BJ (cell line): ENCODE data around the gene PHKB. TPM values are rescaled to one million over a fixed set of nuclear protein-coding genes. Genes with fewer than 3 reads are reported as not detected.
"Not testable (repeated sequence)": the region's sequence is repeated elsewhere in the genome, so short reads cannot be mapped to it uniquely, and the experiment has no call there.

Experiments used
- CTCF ChIA-PET: fragments of 350-600 bp; formaldehyde crosslinking; extraction: SDS; loops from one replicate; lab custom pipeline; 2021; ENCODE audit warnings: antibody characterized with exemption, inconsistent platforms; lab: Yijun Ruan, JAX
- POLR2A ChIA-PET: fragments of 300-600 bp; sonication (Branson Sonifier 250); formaldehyde crosslinking; extraction: SDS; loops from one replicate; lab custom pipeline; 2021; ENCODE audit warnings: antibody characterized with exemption; lab: Charles Lee
- DNase-seq: peaks from one replicate; pipeline ENCODE4 v3.0.0-alpha.2; 2011; ENCODE audit warnings: low read depth
- H3K27me3 ChIP-seq: 2 replicates; pipeline ENCODE4 v1.6.0; 2011; ENCODE audit warnings: low read length; ENCODE audit not compliant: control insufficient read depth, insufficient read depth
- H3K36me3 ChIP-seq: 2 replicates; pipeline ENCODE4 v1.5.1; 2011; ENCODE audit warnings: low read length; ENCODE audit not compliant: control insufficient read depth, insufficient read depth
- H3K4me3 ChIP-seq: 2 replicates; pipeline ENCODE4 v1.5.1; 2011; ENCODE audit warnings: low read depth, mild to moderate bottlenecking, control low read depth, low read length
- polyA plus RNA-seq: library from polyadenylated mRNA; depleted of rRNA; stranded (reverse); fragments of >200 nt; gene quantifications from 2 replicates; pipeline ENCODE4 v1.2.3, GENCODE V29; 2011
- TF ChIP-seq, protein P1 (sequence below): IDR thresholded peaks from 2 replicates; pipeline ENCODE4 v1.5.1; 2011; ENCODE audit warnings: low read depth, mild to moderate bottlenecking, control low read depth, inconsistent platforms, low read length, moderate library complexity; ENCODE audit not compliant: insufficient read depth

The PHKB gene
- polyA plus RNA-seq, 1 experiment = 44.9 TPM

DNA sequence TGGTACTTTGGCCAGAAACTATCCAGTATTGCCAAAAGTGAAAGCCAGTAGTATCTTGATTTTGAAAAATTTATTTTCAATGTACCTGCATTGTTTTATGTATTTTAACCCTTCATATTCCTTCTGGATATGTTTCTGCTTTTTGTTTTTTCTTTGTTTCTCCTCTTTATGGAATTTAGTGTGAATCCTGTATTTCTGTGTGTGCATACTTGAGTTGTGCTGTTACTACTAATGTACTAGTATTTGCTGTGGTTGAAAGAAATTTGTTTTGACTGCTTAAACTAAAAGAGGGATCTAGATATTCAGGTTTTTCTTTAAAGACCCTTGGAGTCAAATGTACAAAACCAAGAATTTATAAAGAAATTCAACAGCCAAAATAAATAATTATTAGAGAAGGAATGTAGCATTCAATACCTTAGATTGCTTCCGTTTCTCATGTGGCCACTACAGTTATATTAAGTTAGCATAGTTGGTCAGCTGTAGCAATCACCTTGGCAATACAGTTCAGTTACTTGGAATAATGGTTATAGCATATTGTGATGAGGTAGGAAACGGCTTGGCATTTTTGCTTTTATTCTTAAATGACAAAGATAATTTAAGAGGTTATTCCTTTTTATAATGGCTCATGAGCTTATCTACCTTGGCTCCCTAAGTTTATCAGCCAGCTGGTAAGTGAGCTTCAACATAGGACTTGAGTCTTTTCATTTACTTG, 4.9 kb downstream of the PHKB start:
- Histone ChIP-seq H3K4me3 (no peak overlapping the region), H3K36me3 (no peaks in the 10 kb centered on the region), H3K27me3 (no peaks in the 10 kb centered on the region)
- ChIA-PET POLR2A (no interaction called here), CTCF (no interaction called here)
- no peak for DNase-seq
- TF ChIP-seq, protein P1, sequence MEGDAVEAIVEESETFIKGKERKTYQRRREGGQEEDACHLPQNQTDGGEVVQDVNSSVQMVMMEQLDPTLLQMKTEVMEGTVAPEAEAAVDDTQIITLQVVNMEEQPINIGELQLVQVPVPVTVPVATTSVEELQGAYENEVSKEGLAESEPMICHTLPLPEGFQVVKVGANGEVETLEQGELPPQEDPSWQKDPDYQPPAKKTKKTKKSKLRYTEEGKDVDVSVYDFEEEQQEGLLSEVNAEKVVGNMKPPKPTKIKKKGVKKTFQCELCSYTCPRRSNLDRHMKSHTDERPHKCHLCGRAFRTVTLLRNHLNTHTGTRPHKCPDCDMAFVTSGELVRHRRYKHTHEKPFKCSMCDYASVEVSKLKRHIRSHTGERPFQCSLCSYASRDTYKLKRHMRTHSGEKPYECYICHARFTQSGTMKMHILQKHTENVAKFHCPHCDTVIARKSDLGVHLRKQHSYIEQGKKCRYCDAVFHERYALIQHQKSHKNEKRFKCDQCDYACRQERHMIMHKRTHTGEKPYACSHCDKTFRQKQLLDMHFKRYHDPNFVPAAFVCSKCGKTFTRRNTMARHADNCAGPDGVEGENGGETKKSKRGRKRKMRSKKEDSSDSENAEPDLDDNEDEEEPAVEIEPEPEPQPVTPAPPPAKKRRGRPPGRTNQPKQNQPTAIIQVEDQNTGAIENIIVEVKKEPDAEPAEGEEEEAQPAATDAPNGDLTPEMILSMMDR = no peak

DNA sequence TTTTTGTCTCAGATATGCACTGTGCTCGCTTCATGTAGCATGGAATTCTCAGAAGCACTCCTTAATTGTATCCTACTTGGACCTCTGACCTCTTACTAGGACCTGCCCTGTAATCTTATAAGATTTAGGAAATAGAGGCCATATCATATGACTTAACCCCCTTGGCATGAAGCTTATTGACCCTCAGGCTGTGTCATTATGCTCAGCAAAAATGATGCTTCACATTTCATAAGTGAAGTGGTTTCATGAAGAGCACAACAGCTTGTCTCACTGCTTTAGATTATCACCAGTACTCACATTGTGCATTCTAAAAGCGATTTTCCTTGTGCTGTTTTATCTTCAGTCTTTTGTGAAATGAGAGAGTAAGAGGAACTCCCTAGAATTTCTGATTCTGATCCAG, 6.4 kb downstream of the PHKB start:
- TF ChIP-seq, protein P1 = no peak
- H3K4me3 ChIP-seq = no peak overlapping the region
- ChIA-PET CTCF (no interaction called here), POLR2A (no interaction called here)
- DNase-seq = no peak
- no peaks in the 10 kb centered on the region for H3K27me3 ChIP-seq
- H3K36me3 ChIP-seq = no peaks in the 10 kb centered on the region

DNA sequence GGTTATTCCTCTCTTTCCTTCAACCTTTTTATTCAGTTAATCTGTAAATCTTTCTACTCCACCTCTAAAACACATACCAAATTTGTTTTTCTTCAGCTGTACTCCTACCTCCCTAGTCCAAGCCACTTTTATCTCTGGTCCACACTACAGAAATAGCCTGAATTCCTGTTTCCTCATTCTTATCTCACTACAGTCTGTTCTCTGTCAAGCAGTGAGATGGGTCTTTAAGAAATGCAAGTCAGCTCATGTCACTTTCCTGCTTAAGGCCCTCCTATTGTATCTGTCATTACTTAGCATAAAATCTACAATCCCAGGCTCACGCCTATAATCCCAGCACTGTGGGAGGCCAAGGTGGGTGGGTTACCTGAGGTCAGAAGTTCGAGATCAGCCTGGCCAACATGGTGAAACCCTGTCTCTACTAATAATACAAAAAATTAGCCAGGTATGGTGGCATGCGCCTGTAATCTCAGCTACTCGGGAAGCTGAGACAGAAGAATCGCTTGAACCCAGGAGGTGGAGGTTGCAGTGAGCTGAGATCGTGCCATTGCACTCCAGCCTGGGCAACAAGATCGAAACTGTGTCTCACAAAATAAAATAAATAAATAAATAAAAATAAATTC, 7.0 kb downstream of the PHKB start:
- H3K27me3 ChIP-seq, DNase-seq, H3K4me3 ChIP-seq, POLR2A ChIA-PET, CTCF ChIA-PET, H3K36me3 ChIP-seq: not testable (repeated sequence)

DNA sequence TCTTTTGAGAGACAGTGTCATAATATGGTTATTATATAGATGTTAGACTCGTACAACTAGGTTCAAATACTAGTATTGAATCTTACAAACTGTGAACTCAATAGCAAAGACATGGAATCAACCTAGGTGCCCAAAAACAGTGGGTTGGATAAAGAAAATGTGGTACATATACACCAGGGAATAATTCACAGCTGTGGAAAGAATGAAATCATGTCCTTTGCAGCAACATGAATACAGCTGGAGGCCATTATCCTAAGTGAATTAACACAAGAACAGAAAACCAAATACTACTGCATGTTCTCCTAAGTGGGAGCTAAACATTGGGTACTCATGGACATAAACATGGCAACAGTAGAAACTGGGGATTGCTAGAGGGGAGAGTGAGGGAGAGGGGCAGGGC, 8.1 kb downstream of the PHKB start:
- TF ChIP-seq, protein P1 = no peak
- Histone ChIP-seq H3K36me3 (no peaks in the 10 kb centered on the region), H3K4me3 (no peak overlapping the region), H3K27me3 (no peaks in the 10 kb centered on the region)
- no peak for DNase-seq
- ChIA-PET POLR2A (no interaction called here), CTCF (no interaction called here)

DNA sequence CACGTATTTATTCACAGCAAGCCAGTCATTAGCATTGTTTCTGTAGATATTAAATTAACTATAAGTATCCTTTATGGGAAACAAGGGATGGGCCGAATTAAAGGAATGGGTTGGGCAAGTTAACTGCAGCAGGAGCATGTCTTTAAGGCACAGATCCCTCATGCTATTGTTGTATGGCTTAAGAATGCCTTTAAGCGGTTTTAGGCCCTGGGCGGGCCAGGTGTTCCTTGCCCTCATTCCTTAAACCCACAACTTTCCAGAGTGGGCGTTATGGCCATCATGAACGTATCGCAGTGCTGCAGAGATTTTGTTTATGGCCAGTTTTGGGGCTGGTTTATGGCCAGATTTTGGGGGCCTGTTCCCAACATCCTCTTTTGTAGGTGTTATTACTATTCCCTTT, 9.1 kb downstream of the PHKB start:
- H3K4me3 ChIP-seq = no peak overlapping the region
- H3K36me3 ChIP-seq = no peaks in the 10 kb centered on the region
- no peak for DNase-seq
- ChIA-PET POLR2A (no interaction called here), CTCF (no interaction called here)
- TF ChIP-seq, protein P1 = no peak
- no peaks in the 10 kb centered on the region for H3K27me3 ChIP-seq

DNA sequence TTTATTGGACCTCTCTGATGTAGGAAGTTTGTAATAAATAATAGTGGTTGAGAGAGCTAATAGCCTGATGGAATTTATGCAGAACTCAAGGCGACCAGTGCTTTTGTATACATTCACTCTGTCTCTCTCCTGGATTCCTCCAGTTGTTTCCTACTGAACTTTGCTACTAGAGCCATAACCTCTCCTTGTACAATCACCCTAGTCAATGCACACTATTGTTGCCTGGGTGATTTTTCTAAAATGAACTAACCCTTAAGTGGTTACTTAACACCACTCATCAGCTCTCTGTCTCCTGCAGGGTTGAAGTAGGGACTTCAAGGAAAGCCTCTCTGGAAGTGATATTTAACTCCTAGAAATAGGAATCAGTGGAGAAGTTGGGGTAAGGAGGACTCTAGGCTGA, 9.7 kb downstream of the PHKB start:
- no peak for DNase-seq
- no peaks in the 10 kb centered on the region for H3K36me3 ChIP-seq
- CTCF ChIA-PET = no interaction called here
- POLR2A ChIA-PET = no interaction called here
- H3K27me3 ChIP-seq = no peaks in the 10 kb centered on the region
- H3K4me3 ChIP-seq = no peak overlapping the region
- TF ChIP-seq, protein P1 = no peak

DNA sequence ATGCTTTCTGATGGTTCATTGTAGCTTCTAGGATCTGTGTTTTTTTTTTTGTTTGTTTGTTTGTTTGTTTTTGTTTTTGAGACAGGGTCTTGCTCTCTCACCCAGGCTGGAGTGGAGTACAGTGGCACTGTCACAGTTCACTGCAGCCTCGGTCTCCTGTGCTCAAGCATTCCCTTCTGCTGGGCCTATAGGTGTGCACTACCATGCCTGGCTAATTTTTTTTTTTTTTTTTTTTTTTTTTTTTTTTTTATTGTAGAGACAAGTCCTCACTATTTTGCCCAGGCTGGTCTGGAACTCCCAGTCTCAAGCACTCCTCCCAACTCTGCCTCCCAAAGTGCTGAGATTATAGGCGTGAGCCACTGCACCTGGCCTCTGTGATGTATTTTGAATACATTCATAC, 11.9 kb downstream of the PHKB start:
- H3K4me3 ChIP-seq, DNase-seq, H3K27me3 ChIP-seq, POLR2A ChIA-PET, H3K36me3 ChIP-seq: not testable (repeated sequence)
- CTCF ChIA-PET = interaction anchor here (0.6 kb wide), 1 partner anchor 217 kb away, joined by 4 read pairs; no protein-coding TSS in a partner anchor
